ENCODE measurements around the gene TRPM2.

TRPM2 gene

DNA sequence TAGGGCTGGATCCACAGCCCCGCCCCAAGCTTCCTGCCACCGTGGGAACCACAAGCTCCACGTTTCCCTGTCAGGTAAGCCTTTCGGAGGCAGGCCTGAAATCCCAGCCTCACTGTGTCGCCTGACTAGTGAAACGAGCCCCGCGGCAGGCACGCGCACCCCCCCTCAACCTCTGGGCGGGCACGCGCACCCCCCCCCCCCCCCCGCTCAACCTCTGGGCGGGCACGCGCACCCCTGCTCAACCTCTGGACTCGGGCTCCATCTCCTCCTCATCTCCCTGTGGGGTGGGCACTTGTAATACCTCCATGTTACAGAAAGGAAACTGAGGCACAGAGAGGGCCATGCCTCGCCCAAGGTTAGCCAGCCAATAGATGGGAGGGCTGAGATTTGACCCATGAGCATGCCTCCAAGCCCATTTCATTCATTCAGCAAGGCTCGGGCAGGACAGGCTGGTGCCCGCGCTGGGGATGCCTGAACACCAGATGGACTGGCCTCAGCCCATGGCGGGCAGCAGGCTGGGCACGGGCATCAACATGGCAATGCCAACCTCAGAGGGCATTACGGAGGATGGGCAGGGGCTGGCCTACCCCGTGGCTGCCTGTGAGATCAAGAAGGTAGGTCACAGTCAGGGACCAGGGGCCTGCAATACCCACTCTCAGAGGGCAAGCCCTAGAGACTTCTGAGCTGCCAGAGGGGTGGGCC, 18.9 kb upstream of the TRPM2 start:
- H3K4me3 ChIP-seq (ENCODE audit: low read length), result no peak overlapping the region
- peaks cover 4% of the 10 kb centered on the region for H4K20me1 ChIP-seq (ENCODE audit: insufficient read depth, low read length)
- no peaks in the 10 kb centered on the region for H3K36me3 ChIP-seq (replicated peaks; ENCODE audit: low read depth, low read length)
- H3K9ac ChIP-seq (ENCODE audit: low read length), result no peak overlapping the region
- H3K27ac ChIP-seq (ENCODE audit: low read length), result no peak overlapping the region
- no peak overlapping the region for H2AFZ ChIP-seq (ENCODE audit: low read depth, low read length)
- no peak overlapping the region for H3K4me2 ChIP-seq (ENCODE audit: low read length)
- TF ChIP-seq EZH2phosphoT487 (IDR thresholded peaks at IDR 0.05; ENCODE audit: low read depth), result no peak
- TF ChIP-seq, protein P1, sequence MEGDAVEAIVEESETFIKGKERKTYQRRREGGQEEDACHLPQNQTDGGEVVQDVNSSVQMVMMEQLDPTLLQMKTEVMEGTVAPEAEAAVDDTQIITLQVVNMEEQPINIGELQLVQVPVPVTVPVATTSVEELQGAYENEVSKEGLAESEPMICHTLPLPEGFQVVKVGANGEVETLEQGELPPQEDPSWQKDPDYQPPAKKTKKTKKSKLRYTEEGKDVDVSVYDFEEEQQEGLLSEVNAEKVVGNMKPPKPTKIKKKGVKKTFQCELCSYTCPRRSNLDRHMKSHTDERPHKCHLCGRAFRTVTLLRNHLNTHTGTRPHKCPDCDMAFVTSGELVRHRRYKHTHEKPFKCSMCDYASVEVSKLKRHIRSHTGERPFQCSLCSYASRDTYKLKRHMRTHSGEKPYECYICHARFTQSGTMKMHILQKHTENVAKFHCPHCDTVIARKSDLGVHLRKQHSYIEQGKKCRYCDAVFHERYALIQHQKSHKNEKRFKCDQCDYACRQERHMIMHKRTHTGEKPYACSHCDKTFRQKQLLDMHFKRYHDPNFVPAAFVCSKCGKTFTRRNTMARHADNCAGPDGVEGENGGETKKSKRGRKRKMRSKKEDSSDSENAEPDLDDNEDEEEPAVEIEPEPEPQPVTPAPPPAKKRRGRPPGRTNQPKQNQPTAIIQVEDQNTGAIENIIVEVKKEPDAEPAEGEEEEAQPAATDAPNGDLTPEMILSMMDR (IDR thresholded peaks at IDR 0.05; ENCODE audit: low read depth, low read length), result no peak
- H3K4me1 ChIP-seq (ENCODE audit: low read length), result peaks cover 4% of the 10 kb centered on the region; the same call in 1 of the 2 replicates
- no peaks in the 10 kb centered on the region for H3K9me3 ChIP-seq (ENCODE audit: insufficient read depth, low read length)
- H3K27me3 ChIP-seq (ENCODE audit: low read depth, low read length), result no peaks in the 10 kb centered on the region
- H3K79me2 ChIP-seq (ENCODE audit: low read length), result no peaks in the 10 kb centered on the region

DNA sequence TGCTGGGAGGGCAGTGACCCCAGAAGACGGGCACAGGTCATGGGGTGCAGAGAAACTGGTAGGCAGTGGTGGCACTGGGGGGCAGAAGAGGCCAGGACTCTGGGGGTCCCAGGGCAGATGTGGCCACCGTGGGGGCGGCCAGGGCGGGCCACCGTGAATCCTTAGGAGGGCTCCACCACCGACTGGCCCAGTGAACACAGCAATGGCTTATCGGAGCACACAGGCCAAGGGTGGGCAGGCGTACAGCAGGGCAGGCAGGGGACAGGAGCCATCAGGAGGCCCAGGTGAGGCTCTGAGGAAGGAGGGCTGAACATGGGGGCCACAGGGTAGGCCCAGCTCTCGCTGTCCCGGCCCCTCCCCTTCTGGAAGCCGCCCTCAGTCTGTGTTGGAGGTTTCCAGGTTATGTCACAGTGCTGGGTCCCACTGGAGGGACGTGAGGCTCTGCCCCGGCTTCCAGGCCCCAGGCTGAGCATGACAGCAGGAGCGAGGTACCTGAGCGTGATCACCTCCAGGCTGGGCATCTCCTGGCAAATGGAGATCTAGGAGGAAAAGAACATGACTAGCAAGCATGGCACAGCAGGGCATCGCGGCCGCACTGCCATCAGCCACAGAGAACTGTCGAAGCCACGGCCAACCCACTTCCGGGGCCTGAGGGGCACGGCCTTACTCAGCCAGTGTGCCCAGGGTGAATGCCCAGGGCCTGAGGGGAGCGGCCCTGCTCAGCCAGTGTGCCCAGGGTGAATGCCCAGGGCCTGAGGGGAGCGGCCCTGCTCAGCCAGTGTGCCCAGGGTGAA, 18.0 kb upstream of the TRPM2 start:
- no peak overlapping the region for H3K9ac ChIP-seq (ENCODE audit: low read length)
- TF ChIP-seq, protein P1 (IDR thresholded peaks at IDR 0.05; ENCODE audit: low read depth, low read length), result no peak
- TF ChIP-seq EZH2phosphoT487 (IDR thresholded peaks at IDR 0.05; ENCODE audit: low read depth), result no peak

DNA sequence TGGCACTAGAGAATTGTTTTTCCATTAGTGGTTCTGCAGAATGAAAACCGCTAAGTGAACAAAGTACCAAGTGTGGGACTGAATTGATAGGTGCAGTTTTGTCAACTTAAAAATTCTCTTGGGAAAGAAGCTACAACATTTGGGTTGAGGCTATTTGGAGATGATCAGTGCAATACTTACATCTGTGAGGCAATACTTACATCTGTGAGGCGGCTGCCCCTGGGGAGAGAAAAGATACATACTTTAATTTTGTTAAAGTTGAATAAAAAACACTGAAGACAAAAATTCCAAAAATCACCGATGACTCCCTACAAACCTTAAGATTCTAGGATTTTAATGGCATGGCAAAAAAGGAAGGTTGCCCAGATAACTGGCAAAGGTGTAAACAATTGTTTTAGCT, 16.0 kb upstream of the TRPM2 start:
- Histone ChIP-seq H3K27me3 (ENCODE audit: low read depth, low read length) (no peaks in the 10 kb centered on the region), H3K27ac (ENCODE audit: low read length) (no peak overlapping the region; the same call in 1 of the 2 replicates), H3K36me3 (replicated peaks; ENCODE audit: low read depth, low read length) (no peaks in the 10 kb centered on the region), H3K4me3 (ENCODE audit: low read length) (no peak overlapping the region), H3K9me3 (ENCODE audit: insufficient read depth, low read length) (no peaks in the 10 kb centered on the region), H3K4me2 (ENCODE audit: low read length) (no peak overlapping the region), H3K79me2 (ENCODE audit: low read length) (no peaks in the 10 kb centered on the region), H3K4me1 (ENCODE audit: low read length) (peaks cover 12% of the 10 kb centered on the region), H4K20me1 (ENCODE audit: insufficient read depth, low read length) (peaks cover 4% of the 10 kb centered on the region), H3K9ac (ENCODE audit: low read length) (no peak overlapping the region), H2AFZ (ENCODE audit: low read depth, low read length) (no peak overlapping the region)
- TF ChIP-seq, protein P1 (IDR thresholded peaks at IDR 0.05; ENCODE audit: low read depth, low read length), result no peak
- no peak for TF ChIP-seq EZH2phosphoT487 (IDR thresholded peaks at IDR 0.05; ENCODE audit: low read depth)

More for the DNA sequence above, 18.0 kb upstream of the TRPM2 start:
- no peaks in the 10 kb centered on the region for H3K36me3 ChIP-seq (replicated peaks; ENCODE audit: low read depth, low read length)
- no peak overlapping the region for H3K4me3 ChIP-seq (ENCODE audit: low read length)
- H3K27me3 ChIP-seq (ENCODE audit: low read depth, low read length), result no peaks in the 10 kb centered on the region
- H2AFZ ChIP-seq (ENCODE audit: low read depth, low read length), result no peak overlapping the region
- H4K20me1 ChIP-seq (ENCODE audit: insufficient read depth, low read length), result peaks cover 4% of the 10 kb centered on the region
- peaks cover 10% of the 10 kb centered on the region for H3K4me1 ChIP-seq (ENCODE audit: low read length)
- H3K27ac ChIP-seq (ENCODE audit: low read length), result no peak overlapping the region
- no peaks in the 10 kb centered on the region for H3K9me3 ChIP-seq (ENCODE audit: insufficient read depth, low read length)
- no peaks in the 10 kb centered on the region for H3K79me2 ChIP-seq (ENCODE audit: low read length)
- no peak overlapping the region for H3K4me2 ChIP-seq (ENCODE audit: low read length)

Measured in OCI-LY3 (cell line).